H54 (cell line): Measurements from ENCODE around the gene FAM13C.

ENCODE experiments used
- DNase-seq: peaks from one replicate; pipeline ENCODE4 v3.0.0; 2011; ENCODE audit warnings: low spot score, mixed read lengths; ENCODE audit not compliant: insufficient read length
- FAIRE-seq: peaks from 3 replicates; lab custom pipeline; 2011; peaks lifted over from hg19 to GRCh38; lab: Jason Lieb, UNC
- POLR2A ChIP-seq: IDR thresholded peaks from 2 replicates; pipeline ENCODE4 v1.6.1; 2011; ENCODE audit warnings: low read depth, mild to moderate bottlenecking, low read length

FAM13C gene

GRCh38 chr10:59317066-59317465 lies 45.3 kb downstream of the FAM13C start:
- FAIRE-seq (no peak), DNase-seq (no peak)
- TF ChIP-seq POLR2A, result no peak

GRCh38 chr10:59315465-59315864 lies 46.9 kb downstream of the FAM13C start:
- DNase-seq (no peak), FAIRE-seq (no peak)
- no peak for TF ChIP-seq POLR2A

DNA sequence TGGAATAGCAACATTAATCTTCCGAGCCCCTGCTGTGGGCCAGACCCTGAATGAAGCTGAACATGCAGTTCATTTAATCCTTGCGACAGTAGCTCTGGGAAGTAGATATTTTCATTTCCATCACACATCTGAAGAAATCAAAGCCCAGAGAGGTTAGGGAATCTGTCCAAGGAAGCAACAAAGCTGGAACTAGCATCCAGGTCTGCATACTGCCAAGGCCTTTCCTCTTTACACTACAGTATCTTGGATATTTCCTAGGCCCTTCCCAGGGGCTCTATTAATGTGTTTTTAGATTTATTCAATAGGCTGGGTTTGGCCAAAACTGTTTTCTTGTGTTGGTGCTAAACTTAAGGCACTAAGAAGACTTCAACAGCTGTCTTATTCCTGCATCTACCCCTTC lies 48.1 kb downstream of the FAM13C start:
- TF ChIP-seq POLR2A, result no peak

DNA sequence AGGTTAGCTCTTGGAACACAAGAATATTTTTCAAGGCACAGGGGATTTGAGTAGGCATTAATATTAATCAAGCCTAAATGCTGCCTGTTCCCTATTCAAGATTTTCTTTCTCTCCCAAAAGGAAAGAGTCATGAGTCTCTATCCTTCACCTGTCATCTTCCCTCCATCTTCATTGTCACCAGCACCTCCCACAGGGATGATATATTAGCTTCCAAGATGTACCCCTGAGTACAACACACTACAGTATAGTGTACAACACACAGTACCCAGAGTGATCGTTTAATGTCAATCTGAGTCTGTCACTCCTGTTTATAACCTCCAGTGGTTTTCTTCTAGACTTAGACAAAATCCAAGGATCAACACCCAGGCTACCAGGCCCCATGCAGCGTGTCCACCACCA lies 50.1 kb downstream of the FAM13C start:
- no peak for DNase-seq
- no peak for FAIRE-seq
- no peak for TF ChIP-seq POLR2A

More for the DNA sequence above, 48.1 kb downstream of the FAM13C start:
- DNase-seq (no peak), FAIRE-seq (no peak)

DNA sequence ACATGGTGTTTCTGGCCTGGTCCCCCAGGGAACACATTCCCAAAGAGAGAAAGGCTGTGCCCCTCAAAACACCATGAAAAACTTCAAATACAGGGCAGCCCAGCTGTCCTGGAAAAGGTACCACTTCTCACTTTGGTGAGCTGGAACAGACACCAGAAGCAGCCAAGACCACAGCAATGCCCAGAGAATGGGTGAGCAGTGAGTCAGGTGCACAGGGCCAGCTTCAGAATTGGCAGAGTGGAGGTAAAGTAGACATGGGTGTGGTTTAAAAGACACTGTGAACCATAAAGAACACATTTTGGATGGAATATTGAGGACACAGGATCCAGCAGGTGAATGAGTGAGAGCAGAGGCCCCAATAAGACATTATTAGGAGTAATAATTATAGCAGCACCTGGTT lies 51.3 kb downstream of the FAM13C start:
- FAIRE-seq (no peak), DNase-seq (no peak)
- TF ChIP-seq POLR2A, result no peak

GRCh38 chr10:59310324-59310914 lies 51.9 kb downstream of the FAM13C start:
- FAIRE-seq, result no peak
- no peak for TF ChIP-seq POLR2A
- DNase-seq, result no peak

GRCh38 chr10:59304521-59305097 lies 57.7 kb downstream of the FAM13C start:
- FAIRE-seq (no peak), DNase-seq (no peak)
- no peak for TF ChIP-seq POLR2A

GRCh38 chr10:59303018-59303417 lies 59.3 kb downstream of the FAM13C start:
- TF ChIP-seq POLR2A, result no peak
- FAIRE-seq, result no peak
- DNase-seq, result no peak

DNA sequence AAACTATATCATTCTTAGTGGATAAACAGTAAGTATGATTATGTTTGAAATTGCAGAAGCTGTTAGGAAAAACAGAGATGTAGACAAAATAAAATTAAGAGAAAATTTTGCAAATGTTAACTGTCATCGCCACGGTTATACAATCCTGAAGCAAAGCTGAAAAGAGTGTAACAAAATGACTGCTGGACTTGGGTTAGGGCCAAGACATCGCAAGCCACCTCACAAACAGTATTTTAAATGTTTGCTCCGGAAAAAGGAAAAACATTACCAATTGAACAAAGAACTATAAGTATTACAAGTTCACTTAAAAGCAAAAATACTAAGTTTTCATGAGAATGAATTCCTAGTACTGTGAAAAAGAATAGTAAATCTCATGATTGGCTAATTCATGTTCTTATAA lies 60.0 kb downstream of the FAM13C start:
- FAIRE-seq (no peak), DNase-seq (no peak)
- no peak for TF ChIP-seq POLR2A

- no peak for FAIRE-seq
- no peak for DNase-seq
- no peak for TF ChIP-seq POLR2A
Observed at GRCh38 chr10:59301067-59301754, 61.1 kb downstream of the FAM13C start.

DNA sequence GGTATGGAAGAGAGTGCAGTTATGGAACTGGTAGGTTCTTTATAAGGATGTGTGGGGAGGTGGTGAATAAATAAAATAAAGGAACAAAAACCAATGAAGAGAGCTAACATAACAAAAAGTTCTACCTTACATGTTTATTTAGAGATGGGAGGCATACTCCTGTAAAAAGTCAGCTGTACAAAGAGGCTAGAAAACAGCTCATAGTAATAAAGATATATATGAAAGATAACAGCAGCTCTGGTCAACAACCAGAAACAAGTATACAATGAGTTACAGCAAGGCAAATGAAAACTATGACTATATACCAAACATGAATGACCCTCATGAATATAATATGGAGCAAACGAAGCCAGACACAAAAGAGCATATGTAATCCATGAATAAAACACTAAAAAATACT lies 62.0 kb downstream of the FAM13C start:
- no peak for DNase-seq
- no peak for FAIRE-seq
- TF ChIP-seq POLR2A, result no peak

- TF ChIP-seq POLR2A, result no peak
- DNase-seq (no peak), FAIRE-seq (no peak)
Observed at GRCh38 chr10:59299933-59300332, 62.4 kb downstream of the FAM13C start.

DNA sequence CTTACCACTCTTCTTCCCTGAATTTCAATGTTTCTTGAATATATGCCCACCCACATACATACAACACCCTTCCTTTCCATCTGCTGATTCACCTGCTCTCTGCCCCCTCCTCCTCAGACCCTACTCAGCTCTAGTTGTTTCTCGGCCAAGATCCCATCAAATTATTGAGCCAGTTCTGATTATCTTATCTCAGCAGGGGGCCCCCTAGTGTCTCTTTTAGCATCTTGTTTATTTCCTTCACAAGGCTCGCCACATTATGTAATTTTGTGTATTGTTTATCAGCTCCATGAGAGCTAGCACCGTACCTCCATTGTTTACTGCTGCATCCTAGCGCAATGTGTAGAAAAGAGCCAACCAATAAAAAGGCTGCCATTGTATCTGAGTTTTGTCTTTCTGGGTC lies 71.9 kb downstream of the FAM13C start:
- no peak for DNase-seq
- TF ChIP-seq POLR2A, result no peak
- no peak for FAIRE-seq

DNA sequence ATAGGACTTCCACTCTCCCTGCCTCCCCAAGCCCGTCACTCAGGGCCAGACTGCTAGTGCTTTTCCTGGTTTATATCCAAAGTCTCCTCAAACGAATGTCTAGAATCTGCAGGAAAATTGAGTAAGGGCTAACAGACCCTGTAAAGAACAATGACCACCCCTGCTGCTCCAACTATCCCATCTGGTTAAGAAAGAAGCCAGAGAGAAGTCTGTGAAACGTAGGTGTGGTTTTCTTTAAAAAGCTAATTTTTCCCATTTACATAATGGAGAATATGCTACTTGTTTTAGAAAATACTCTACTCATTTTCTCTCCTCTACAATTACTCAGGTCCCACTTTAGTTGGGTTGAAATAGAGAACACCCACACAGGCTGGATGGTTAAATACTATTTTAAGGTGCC lies 72.5 kb downstream of the FAM13C start:
- FAIRE-seq (no peak), DNase-seq (no peak)
- TF ChIP-seq POLR2A, result no peak
